ENCODE data around the gene EEF2K. TPM values are rescaled to one million over a fixed set of nuclear protein-coding genes. Genes with fewer than 3 reads are reported as not detected.

Gene EEF2K
- total and polyA plus RNA-seq, 4 donors, result 5.6 to 40.8 (median 17.4) TPM

DNA sequence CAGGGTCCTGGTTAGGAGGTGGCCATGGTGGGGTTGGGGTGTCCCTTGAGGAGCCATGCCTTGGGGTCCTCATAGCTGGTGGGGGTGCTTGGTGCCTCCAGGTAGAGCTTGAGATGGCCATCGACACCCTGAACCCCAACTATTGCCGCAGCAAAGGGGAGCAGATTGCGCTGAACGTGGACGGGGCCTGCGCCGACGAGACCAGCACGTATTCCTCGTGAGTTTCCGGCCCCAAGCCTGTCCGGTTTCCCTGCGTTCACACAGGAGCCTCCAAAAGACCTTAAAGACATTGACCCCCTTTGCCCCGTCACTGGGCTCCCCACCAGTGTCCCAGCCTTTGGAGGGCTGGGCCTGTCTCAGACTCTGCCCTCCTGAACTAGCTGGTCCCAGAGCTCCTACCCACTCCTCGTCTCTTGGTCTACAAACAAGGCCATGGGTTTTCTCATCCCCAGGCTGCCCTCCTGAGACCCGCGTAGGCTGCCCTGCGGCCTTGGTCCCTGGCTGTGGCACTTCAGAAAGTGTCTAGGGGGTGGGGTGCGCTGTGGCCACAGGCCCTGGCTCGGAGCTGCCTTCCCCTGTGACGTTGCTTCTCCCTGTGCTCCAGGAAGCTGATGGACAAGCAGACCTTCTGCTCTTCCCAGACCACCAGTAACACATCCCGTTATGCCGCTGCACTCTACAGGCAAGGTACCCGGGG, 102.9 kb downstream of the EEF2K start:
- Histone ChIP-seq H3K4me1 (ENCODE audit: control insufficient read depth in 5 of 5, insufficient read depth in 5 of 5, low read length in 5 of 5) (no peaks in the 10 kb centered on the region), H3K27me3 (ENCODE audit: control insufficient read depth in 3 of 3, insufficient read depth in 3 of 3, low read length in 2 of 3) (no peaks in the 10 kb centered on the region), H3K9ac (ENCODE audit: insufficient read depth in 1 of 2, low read length in 2 of 2) (no peak overlapping the region), H3K4me3 (no peak overlapping the region), H3K27ac (ENCODE audit: low read depth in 1 of 2, low read length in 1 of 2) (no peak overlapping the region), H3K36me3 (ENCODE audit: control insufficient read depth in 4 of 4, insufficient read depth in 4 of 4, low read length in 4 of 4) (peaks cover 3 to 65% (median 20%) of the 10 kb centered on the region in 4 donors), H3K9me3 (ENCODE audit: control insufficient read depth in 4 of 4, insufficient read depth in 3 of 4, low read length in 3 of 4) (peaks cover 0 to 2% (median 0%) of the 10 kb centered on the region in 4 donors)
- no peak for DNase-seq
- TF ChIP-seq, protein P1, sequence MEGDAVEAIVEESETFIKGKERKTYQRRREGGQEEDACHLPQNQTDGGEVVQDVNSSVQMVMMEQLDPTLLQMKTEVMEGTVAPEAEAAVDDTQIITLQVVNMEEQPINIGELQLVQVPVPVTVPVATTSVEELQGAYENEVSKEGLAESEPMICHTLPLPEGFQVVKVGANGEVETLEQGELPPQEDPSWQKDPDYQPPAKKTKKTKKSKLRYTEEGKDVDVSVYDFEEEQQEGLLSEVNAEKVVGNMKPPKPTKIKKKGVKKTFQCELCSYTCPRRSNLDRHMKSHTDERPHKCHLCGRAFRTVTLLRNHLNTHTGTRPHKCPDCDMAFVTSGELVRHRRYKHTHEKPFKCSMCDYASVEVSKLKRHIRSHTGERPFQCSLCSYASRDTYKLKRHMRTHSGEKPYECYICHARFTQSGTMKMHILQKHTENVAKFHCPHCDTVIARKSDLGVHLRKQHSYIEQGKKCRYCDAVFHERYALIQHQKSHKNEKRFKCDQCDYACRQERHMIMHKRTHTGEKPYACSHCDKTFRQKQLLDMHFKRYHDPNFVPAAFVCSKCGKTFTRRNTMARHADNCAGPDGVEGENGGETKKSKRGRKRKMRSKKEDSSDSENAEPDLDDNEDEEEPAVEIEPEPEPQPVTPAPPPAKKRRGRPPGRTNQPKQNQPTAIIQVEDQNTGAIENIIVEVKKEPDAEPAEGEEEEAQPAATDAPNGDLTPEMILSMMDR (IDR thresholded peaks at IDR 0.05; ENCODE audit: control extremely low read depth, extremely low read depth), result no peak
- no peak for ATAC-seq (ENCODE audit: insufficient read depth, low FRiP score)
- 95 to 96% methylated on average over 24 of the region's 24 CpGs for WGBS, 2 donors

DNA sequence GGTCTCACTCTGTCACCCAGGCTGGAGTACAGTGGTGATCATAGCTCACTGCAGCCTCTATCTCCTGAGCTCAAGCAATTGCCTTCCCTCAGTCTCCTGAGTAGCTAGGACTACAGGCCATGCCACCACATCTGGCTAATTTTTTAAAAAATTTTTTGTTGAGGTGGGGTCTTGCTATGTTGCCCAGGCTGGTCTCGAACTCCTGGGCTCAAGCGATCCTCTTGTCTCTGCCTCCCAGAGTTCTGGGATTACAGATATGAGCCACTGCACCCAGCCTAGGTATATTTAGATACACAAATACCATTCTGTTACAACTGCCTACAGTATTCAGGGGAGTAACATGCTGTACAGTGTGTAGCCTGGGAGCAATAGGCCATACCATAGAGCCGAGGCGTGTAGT, 105.4 kb downstream of the EEF2K start:
- Histone ChIP-seq H3K36me3 (ENCODE audit: control insufficient read depth in 4 of 4, insufficient read depth in 4 of 4, low read length in 4 of 4) (peaks cover 9 to 68% (median 18%) of the 10 kb centered on the region in 4 donors), H3K9me3 (ENCODE audit: control insufficient read depth in 4 of 4, insufficient read depth in 3 of 4, low read length in 3 of 4) (peaks cover 0 to 2% (median 0%) of the 10 kb centered on the region in 4 donors), H3K27me3 (ENCODE audit: control insufficient read depth in 3 of 3, insufficient read depth in 3 of 3, low read length in 2 of 3) (no peaks in the 10 kb centered on the region), H3K4me1 (ENCODE audit: control insufficient read depth in 5 of 5, insufficient read depth in 5 of 5, low read length in 5 of 5) (no peaks in the 10 kb centered on the region), H3K4me3 (no peak overlapping the region), H3K27ac (ENCODE audit: low read depth in 1 of 2, low read length in 1 of 2) (no peak overlapping the region), H3K9ac (ENCODE audit: insufficient read depth in 1 of 2, low read length in 2 of 2) (no peak overlapping the region)
- TF ChIP-seq, protein P1 (IDR thresholded peaks at IDR 0.05; ENCODE audit: control extremely low read depth, extremely low read depth), result no peak
- 92 to 95% methylated on average over 4 of the region's 4 CpGs for WGBS, 2 donors
- ATAC-seq (ENCODE audit: insufficient read depth, low FRiP score) (no peak), DNase-seq (no peak)

DNA sequence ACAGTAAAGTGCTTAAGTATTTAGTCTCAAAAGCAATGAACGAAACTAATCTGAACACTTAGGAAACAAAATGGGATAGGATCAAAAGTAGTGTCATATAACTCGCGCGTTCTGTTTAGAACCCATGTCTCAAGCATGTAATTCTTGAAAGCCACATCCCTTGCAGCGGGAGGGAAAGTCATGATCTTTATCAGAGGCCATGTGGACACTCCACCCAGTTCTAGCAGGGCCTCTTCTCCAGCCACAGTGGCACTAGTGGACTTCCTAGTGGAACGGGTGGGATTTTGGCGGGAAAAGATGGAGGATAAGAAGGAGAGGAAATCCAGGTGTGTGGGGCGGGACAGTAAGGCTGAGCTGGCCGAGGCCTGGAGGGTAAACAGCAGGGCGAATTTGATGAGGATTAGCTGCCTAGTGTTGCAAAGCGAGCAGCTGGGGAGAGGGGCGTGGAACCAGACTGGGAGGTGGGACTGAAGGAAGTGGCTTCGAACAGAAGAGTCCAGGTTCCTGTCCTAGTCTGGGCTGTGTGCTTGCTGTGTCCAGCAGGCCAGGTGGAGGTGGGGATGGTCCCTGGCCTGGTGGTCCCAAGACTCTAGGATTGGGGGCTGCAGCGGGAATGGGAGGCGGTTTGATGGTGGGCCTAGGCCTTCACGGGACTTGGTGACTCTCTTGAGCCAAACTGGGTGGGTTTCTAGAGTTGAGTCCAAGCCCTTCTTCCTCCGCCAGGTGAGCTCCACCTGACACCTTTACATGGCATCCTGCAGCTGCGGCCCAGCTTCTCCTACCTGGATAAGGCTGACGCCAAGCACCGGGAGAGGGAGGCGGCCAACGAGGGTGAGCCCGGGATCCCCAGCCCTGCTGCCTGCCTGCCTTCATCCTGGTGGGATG, 107.1 kb downstream of the EEF2K start:
- no peak for DNase-seq

More for the DNA sequence above, 107.1 kb downstream of the EEF2K start:
- H3K4me1 ChIP-seq (ENCODE audit: control insufficient read depth in 5 of 5, insufficient read depth in 5 of 5, low read length in 5 of 5), result no peaks in the 10 kb centered on the region
- H3K4me3 ChIP-seq, result no peak overlapping the region
- H3K9me3 ChIP-seq (ENCODE audit: control insufficient read depth in 4 of 4, insufficient read depth in 3 of 4, low read length in 3 of 4), result no peaks in the 10 kb centered on the region
- TF ChIP-seq, protein P1 (IDR thresholded peaks at IDR 0.05; ENCODE audit: control extremely low read depth, extremely low read depth), result no peak
- no peak for ATAC-seq (ENCODE audit: insufficient read depth, low FRiP score)
- peaks cover 9 to 66% (median 13%) of the 10 kb centered on the region in 4 donors for H3K36me3 ChIP-seq (ENCODE audit: control insufficient read depth in 4 of 4, insufficient read depth in 4 of 4, low read length in 4 of 4)
- H3K27ac ChIP-seq (ENCODE audit: low read depth in 1 of 2, low read length in 1 of 2), result no peak overlapping the region
- H3K9ac ChIP-seq (ENCODE audit: insufficient read depth in 1 of 2, low read length in 2 of 2), result no peak overlapping the region
- WGBS, 2 donors, result 93 to 97% methylated on average over 23 of the region's 23 CpGs
- no peaks in the 10 kb centered on the region for H3K27me3 ChIP-seq (ENCODE audit: control insufficient read depth in 3 of 3, insufficient read depth in 3 of 3, low read length in 2 of 3)
